HG02938 (cell line): ENCODE measurements around the gene C12orf56.
A peak's percentile ranks its signal among the peaks of the same experiment; 100 is the strongest.

Source experiments
- ATAC-seq: cut with Tn5 transposase; IDR thresholded peaks from one replicate; pipeline ENCODE4 v1.9.1; 2021; ENCODE audit warnings: mild to moderate bottlenecking, moderate library complexity; ENCODE audit not compliant: unreplicated experiment

The C12orf56 gene

GRCh38 chr12:64390275-64390851 lies at the start of gene C12orf56:
TSS of gene C12orf56 (minus strand) at chr12:64390758. CDS start at chr12:64390565, 193 bp downstream.
- ATAC-seq: no peak

GRCh38 chr12:64440100-64440499 lies 49.5 kb upstream of the C12orf56 start:
- ATAC-seq: no peak

- ATAC-seq: no peak
Measured at GRCh38 chr12:64433915-64434314, 43.4 kb upstream of the C12orf56 start.

- no peak for ATAC-seq
Measured at GRCh38 chr12:64431791-64432190, 41.2 kb upstream of the C12orf56 start.

GRCh38 chr12:64430886-64431285 lies 40.3 kb upstream of the C12orf56 start:
- no peak for ATAC-seq

DNA sequence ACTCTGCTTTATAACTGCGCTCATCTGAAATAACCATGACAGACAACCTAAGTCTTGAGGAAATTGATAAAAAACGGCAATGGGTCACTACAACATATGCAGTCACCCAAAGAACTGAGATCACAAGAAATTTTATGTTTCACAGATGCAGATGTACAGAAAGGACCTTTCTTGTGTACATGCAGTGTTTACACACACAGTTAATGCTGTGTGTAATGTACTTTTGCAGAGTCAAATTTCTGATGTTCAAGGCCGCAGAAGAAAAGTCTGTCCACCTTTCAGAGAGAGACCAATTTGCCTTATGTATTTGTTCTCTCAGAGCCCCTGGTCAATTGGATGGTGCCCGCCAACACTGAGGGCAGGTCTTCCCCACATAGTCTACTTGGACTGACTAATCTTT lies 38.4 kb upstream of the C12orf56 start:
- no peak for ATAC-seq

DNA sequence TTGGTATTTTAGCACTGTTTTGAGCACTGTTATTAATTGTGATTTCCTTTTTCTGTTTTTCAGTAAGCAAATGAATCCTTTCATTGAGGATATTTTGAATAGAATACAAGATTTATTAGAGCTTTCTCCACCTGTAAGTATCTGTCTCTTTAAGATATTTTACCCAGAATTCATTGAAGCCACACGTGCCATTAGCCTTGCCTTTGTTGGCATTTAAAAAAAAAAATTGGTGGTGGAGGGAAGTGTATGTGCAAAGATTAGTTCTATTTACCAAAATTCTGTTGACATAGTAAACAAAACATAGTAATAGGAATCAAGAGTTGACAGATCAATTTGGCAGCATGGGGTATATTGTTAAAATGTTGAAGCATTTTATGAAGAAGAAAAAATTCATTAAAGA lies 37.4 kb upstream of the C12orf56 start:
- ATAC-seq: no peak

DNA sequence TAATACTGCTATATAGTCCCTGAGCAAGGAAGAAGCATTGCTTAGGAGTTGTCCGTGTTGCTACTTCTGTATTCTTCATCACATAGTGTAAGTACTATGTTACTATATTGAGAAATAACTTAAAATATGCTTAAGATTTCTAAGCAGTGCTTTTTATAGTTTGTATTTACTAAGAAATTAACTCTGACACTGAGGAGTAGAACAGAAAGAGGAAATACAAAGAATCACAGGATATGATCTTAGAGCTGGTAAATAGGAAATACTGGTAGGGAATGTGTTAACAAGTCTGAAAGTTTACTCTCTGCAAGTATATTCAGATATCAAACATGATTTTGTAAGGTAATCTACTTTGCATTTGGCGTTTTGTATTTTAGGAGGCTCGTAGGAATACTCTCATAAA lies 29.1 kb upstream of the C12orf56 start:
- no peak for ATAC-seq

DNA sequence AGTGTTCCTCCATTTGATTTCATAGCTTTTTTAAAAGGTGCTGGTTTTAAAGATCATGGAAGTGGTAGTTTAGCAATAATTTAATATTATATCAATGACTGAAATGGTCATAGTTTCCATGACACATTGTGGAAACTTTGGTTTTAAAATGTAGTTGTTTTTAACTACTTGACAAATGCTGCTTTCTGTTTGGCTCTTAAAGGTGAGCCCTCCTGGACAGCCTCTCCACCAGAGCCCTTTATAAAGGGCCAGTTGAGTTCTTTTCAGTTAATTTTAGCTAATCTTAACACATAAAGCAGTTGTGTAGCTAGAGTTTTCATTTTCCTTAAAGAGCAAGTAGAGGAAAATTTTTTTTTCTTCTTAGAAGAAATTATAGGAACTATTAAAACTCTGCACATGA lies 27.7 kb upstream of the C12orf56 start:
- ATAC-seq: no peak

DNA sequence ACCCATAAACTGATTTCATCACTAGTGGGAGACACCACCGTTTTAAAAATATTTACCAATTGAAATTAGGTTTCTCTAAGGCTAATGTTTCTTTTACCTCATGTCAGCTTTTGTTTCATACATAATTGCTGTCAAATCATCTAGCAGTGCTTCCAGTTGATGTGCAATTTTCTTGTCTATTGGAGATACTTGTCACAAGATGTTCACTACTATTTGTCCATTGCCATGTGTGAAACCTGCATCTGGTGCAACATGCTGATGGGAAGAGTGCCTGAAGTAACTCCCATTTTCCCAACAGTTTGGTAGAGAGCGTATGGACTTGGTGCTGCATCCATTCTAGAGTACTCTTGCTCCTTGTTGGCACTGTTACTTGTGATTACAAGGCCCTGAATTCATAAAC lies 23.3 kb upstream of the C12orf56 start:
- ATAC-seq: no peak

- no peak for ATAC-seq
Measured at GRCh38 chr12:64412459-64412858, 21.9 kb upstream of the C12orf56 start.

DNA sequence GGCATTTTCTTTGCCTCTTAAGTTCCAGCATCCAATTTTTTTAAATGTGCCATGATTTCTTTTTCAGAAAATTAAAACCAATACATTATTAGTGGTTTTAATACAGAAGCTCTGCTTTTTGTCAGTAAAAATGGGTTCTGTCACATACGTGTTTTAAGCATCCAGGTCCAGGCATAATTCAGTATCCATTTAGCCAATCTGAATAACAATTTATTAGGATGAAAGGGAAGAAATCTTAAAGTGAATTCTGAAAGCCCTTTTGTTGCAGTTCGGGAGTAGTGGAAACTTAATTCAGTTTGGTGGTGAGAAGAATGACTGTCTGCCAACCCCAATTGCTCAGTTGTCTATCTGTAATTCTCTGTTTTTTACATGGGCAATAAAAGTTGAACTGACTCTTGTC lies 20.9 kb upstream of the C12orf56 start:
- ATAC-seq: no peak

- ATAC-seq: no peak
Measured at GRCh38 chr12:64407342-64408223, 17.0 kb upstream of the C12orf56 start.

- ATAC-seq: peak; percentile 46
Measured at GRCh38 chr12:64404470-64405256, 14.1 kb upstream of the C12orf56 start.

GRCh38 chr12:64403707-64404469 lies 13.3 kb upstream of the C12orf56 start, which contains the start of gene XPOT:
TSS of gene XPOT (plus strand) at chr12:64404392. CDS start at chr12:64410036, 5,644 bp downstream.
- peak; percentile 88 for ATAC-seq

GRCh38 chr12:64402181-64402580 lies 11.6 kb upstream of the C12orf56 start:
- ATAC-seq: no peak

DNA sequence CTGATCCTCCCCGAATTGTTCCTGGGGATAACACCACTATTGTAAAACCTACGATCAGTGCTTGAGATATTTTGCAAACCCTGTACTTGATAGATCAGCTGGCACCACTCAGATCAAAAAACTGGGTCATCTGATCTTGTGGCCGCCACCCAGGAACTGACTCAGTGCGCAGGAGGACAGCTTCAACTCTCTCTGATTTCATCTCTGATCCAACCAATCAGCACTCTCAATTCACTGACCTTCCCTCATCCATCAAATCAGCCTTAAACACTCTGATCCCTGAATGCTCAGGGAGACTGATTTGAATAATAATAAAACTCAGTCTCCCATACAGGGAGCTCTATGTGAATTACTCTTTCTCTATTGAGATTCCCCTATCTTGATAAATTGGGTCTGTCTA lies 9.5 kb upstream of the C12orf56 start:
- ATAC-seq: no peak

DNA sequence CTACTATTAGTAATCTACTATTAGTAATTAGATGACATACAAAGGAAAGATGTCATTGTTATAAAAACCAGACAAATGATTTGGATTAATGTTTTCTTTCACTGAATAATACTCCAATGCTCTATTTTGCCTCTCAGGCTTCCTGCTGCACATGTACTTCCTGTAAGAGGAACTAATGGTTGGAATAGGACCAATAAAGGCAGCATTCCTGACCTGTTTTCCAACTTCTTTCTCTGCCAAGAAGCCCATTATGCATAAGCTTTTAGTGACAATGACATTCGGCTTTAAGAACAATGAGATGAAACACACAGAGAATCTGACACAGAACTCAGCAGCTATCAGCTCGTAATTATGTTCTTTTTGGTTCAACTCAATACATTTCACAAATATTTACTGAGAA lies 5.2 kb upstream of the C12orf56 start:
- no peak for ATAC-seq

- peak; percentile 58 for ATAC-seq
Measured at GRCh38 chr12:64392221-64392620, 1.7 kb upstream of the C12orf56 start.

DNA sequence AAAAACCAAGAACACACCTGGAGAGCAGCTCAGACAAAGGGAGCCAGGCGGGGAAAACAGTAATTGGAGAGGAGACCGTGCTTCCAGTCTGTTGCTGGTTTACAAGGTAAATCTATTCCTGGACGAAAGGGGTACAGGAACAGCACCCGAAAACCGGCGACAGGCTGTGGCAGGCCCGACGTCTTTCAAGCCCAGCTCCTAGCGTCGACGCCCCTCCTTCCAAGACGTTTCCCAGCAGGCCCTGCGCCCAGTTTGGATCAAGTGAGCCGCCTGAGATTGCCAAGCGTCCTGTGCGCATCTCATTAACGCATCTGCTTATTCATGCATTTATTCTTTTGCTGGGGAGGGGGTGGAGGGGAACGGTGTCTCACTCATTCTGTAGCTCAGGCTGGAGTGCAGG lies 1.4 kb downstream of the C12orf56 start:
- no peak for ATAC-seq
